ENCODE results near the gene GDF2.

The GDF2 gene

DNA sequence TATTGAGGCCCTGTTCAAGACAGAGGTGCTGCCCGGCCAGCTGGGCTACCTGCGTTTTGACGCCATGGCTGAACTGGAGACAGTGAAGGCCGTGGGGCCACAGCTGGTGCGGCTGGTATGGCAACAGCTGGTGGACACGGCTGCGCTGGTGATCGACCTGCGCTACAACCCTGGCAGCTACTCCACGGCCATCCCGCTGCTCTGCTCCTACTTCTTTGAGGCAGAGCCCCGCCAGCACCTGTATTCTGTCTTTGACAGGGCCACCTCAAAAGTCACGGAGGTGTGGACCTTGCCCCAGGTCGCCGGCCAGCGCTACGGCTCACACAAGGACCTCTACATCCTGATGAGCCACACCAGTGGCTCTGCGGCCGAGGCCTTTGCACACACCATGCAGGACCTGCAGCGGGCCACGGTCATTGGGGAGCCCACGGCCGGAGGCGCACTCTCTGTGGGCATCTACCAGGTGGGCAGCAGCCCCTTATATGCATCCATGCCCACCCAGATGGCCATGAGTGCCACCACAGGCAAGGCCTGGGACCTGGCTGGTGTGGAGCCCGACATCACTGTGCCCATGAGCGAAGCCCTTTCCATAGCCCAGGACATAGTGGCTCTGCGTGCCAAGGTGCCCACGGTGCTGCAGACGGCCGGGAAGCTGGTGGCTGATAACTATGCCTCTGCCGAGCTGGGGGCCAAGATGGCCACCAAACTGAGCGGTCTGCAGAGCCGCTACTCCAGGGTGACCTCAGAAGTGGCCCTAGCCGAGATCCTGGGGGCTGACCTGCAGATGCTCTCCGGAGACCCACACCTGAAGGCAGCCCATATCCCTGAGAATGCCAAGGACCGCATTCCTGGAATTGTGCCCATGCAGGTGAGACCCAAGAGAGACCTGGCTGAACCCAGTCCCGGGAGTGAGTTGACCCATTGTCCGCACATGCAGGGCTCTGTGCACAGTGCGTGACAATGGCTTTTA, 28.7 kb downstream of the GDF2 start:
- H3K27ac ChIP-seq = no peak overlapping the region
- ChIA-PET CTCF (interaction anchor here (0.6 kb wide), 1 partner anchor 11 kb away, joined by 3 read pairs; no protein-coding TSS in a partner anchor), POLR2A (ENCODE audit: low non-redundant PET) (no interaction called here)
- TF ChIP-seq, protein P1, sequence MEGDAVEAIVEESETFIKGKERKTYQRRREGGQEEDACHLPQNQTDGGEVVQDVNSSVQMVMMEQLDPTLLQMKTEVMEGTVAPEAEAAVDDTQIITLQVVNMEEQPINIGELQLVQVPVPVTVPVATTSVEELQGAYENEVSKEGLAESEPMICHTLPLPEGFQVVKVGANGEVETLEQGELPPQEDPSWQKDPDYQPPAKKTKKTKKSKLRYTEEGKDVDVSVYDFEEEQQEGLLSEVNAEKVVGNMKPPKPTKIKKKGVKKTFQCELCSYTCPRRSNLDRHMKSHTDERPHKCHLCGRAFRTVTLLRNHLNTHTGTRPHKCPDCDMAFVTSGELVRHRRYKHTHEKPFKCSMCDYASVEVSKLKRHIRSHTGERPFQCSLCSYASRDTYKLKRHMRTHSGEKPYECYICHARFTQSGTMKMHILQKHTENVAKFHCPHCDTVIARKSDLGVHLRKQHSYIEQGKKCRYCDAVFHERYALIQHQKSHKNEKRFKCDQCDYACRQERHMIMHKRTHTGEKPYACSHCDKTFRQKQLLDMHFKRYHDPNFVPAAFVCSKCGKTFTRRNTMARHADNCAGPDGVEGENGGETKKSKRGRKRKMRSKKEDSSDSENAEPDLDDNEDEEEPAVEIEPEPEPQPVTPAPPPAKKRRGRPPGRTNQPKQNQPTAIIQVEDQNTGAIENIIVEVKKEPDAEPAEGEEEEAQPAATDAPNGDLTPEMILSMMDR (conservative IDR thresholded peaks at IDR 0.05; ENCODE audit: low read depth) = no peak
- no peak for DNase-seq (ENCODE audit: low spot score)

DNA sequence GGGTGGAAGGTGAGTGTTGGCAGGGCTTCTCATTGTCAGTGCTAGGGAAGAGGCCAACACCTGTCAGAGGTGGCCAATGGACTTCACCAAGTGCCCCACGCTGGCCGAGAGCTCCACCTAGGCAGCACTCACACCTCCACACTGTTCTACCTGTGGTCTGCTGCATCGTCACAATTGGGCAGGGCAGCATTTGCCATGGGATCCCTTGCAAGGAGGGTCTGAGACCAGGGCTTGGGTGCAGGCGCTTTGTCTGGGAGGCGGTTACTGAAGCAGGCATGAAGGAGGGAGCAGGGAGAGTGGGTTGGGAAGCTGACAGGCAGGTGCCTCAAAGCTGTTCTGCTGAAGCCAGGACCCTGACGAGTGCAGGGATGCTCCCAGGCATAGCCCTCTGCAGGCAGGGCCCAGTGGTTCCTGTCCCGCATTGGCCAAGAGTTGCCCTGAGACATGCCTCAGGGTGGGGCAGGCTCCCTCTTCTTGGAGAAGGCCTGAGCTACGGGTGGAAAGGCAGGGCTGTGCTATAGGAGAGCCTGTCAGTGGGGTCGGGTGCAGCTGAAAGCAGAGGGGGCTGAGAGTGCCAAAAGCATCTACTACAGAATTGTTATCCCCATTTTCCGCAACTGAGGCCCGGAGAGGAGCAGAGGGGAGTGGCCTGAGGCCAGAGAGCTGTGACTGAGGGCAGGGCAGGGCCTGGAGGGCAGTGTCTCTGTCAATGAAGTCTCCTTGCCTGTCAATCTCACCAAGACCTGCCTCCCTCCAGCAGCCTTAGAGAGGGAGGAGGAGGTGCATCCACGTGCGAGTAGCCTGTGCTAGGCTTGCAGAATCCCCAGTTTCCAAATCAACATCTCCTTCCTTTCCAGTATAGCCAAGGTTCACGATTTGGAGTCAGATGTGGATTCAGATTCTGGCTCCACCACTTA, 29.9 kb downstream of the GDF2 start:
- H3K27ac ChIP-seq = no peak overlapping the region
- ChIA-PET POLR2A (ENCODE audit: low non-redundant PET) (no interaction called here), CTCF (interaction anchor here (0.7 kb wide), 1 partner anchor 11 kb away, joined by 3 read pairs; no protein-coding TSS in a partner anchor)
- no peak for DNase-seq (ENCODE audit: low spot score)
- TF ChIP-seq, protein P1 (conservative IDR thresholded peaks at IDR 0.05; ENCODE audit: low read depth) = no peak

DNA sequence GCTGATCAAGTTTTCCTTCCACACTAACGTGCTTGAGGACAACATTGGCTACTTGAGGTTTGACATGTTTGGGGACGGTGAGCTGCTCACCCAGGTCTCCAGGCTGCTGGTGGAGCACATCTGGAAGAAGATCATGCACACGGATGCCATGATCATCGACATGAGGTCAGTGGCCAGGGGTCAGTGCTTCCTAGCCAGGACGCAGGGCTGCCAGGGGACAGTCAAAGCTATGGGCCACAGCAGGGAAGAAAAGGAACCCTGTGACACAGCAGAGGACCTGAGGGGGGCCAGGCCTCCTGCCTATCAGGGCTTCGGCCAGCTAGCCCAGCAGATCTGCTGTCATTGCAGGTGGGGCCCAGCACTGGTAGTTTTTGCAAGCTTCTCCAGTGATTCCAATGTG, 31.1 kb downstream of the GDF2 start:
- ChIA-PET CTCF (interaction anchor here (0.5 to 0.7 kb wide), 2 partner anchors 13 to 1134 kb away, joined by 3 read pairs; no protein-coding TSS in a partner anchor), POLR2A (ENCODE audit: low non-redundant PET) (no interaction called here)
- DNase-seq (ENCODE audit: low spot score) = no peak
- TF ChIP-seq, protein P1 (conservative IDR thresholded peaks at IDR 0.05; ENCODE audit: low read depth) = no peak
- H3K27ac ChIP-seq = no peak overlapping the region

DNA sequence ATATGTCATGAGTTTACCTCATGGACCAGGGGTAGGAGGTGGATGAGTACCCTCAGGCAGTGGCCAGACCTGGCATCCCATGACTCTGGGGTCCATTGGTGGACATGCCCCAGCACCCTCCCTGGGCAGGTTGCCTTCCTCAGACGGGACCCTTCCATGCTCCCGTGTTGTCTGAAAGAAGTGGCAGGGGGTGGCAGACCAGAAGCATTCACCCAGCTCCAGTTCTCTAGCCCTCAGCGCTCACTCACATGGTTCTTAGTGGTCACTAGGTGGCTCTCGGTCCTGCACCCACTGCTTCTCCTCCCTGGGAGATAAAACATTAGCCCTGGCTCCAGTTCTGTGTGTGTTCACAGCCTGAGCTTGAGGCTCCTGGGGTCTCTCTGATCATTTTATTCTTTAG, 31.9 kb downstream of the GDF2 start:
- DNase-seq (ENCODE audit: low spot score) = peak; percentile 14
- ChIA-PET CTCF (interaction anchor here (0.6 kb wide), 1 partner anchor 30 kb away, joined by 4 read pairs; no protein-coding TSS in a partner anchor), POLR2A (ENCODE audit: low non-redundant PET) (no interaction called here)
- TF ChIP-seq, protein P1 (conservative IDR thresholded peaks at IDR 0.05; ENCODE audit: low read depth) = no peak
- no peak overlapping the region for H3K27ac ChIP-seq

DNA sequence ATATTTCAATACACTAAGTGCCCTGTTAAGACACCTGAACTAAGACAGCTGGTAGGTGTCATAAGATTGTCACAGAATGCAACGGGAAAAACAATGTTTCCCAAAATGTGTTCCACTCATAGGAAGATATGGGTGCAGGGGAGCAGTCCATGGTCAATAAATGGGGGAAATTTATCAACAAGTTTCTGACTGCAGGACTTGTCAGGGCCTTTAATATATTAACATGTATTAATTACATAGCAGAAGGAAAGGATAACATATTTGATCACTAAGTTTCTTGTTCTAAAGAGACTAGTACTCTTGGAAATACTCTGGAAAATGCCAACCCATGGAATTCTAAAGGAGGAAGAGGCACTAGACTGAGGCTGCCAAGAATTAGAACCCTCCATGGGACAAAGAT, 32.6 kb downstream of the GDF2 start:
- ChIA-PET POLR2A (ENCODE audit: low non-redundant PET) (no interaction called here), CTCF (no interaction called here)
- TF ChIP-seq, protein P1 (conservative IDR thresholded peaks at IDR 0.05; ENCODE audit: low read depth) = no peak
- DNase-seq (ENCODE audit: low spot score) = no peak
- H3K27ac ChIP-seq = no peak overlapping the region

DNA sequence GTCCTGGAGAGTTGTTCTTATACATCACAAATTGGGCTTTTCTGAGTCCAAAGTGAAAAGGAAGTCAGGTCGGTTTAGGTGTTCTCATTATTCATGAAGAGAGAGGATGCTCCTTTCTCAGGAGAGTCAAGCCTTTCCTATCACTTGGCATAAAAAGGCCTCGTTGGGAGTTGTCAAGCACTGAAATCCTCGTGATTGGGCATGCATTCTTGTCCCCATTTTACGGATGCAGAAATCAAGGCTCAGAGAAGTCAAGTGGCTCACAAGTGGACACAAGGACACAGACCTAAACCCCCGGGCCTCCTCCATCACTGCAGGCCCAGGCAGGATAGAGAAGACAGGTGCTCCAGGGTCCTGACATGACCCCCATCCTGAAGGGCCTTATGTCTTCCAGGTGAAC, 34.5 kb downstream of the GDF2 start:
- POLR2A ChIA-PET (ENCODE audit: low non-redundant PET) = no interaction called here
- CTCF ChIA-PET = no interaction called here

More for the DNA sequence above, 34.5 kb downstream of the GDF2 start:
- no peak for DNase-seq (ENCODE audit: low spot score)
- no peak overlapping the region for H3K27ac ChIP-seq
- TF ChIP-seq, protein P1 (conservative IDR thresholded peaks at IDR 0.05; ENCODE audit: low read depth) = no peak
